Fibroblast of lung (primary cell): Measurements from ENCODE around the gene TMEM232. TPM values are rescaled to one million over a fixed set of nuclear protein-coding genes. Genes with fewer than 3 reads are reported as not detected.
A peak's percentile ranks its signal among the peaks of the same experiment; 100 is the strongest.

ENCODE experiments used
- DNase-seq, 2 donors: peaks; one replicate each; pipeline versions ENCODE4 v3.0.0 to v3.0.0-alpha.2; 2010; ENCODE audit warnings: low read depth in 2 of 2
- H2AFZ ChIP-seq: 2 replicates; pipeline ENCODE4 v1.5.1; 2012; ENCODE audit warnings: low read length, control low read depth, inconsistent platforms
- H3K27ac ChIP-seq: 2 replicates; pipeline ENCODE4 v1.5.1; 2011; ENCODE audit warnings: low read length, control low read depth; ENCODE audit not compliant: insufficient read depth
- H3K27me3 ChIP-seq: 2 replicates; pipeline ENCODE4 v1.5.1; 2011; ENCODE audit warnings: mild to moderate bottlenecking, low read length; ENCODE audit not compliant: control insufficient read depth, insufficient read depth
- H3K36me3 ChIP-seq: 2 replicates; pipeline ENCODE4 v1.5.1; 2011; ENCODE audit warnings: low read length; ENCODE audit not compliant: control insufficient read depth, insufficient read depth
- H3K4me1 ChIP-seq: 2 replicates; pipeline ENCODE4 v1.5.1; 2011; ENCODE audit warnings: low read length; ENCODE audit not compliant: control insufficient read depth, insufficient read depth; ENCODE audit errors: extremely low read depth
- H3K4me2 ChIP-seq: 2 replicates; pipeline ENCODE4 v1.5.1; 2011; ENCODE audit warnings: low read length, control low read depth; ENCODE audit not compliant: insufficient read depth; ENCODE audit errors: extremely low read depth
- H3K4me3 ChIP-seq, 4 experiments: fragments of 200-600 bp in 1 of 4; sonication (generic) in 1 of 4; replicated peaks in 1 of 4; 2 replicates each; pipeline ENCODE4 v1.5.1; 2011 to 2016; ENCODE audit warnings: low read length in 4 of 4, low read depth in 3 of 4, mild to moderate bottlenecking in 3 of 4, control low read depth in 2 of 4, inconsistent platforms in 1 of 4, mixed read lengths in 1 of 4; ENCODE audit not compliant: insufficient read depth in 1 of 4; ENCODE audit errors: control extremely low read depth in 1 of 4
- H3K79me2 ChIP-seq: 2 replicates; pipeline ENCODE4 v1.5.1; 2012; ENCODE audit warnings: mild to moderate bottlenecking, low read length, inconsistent platforms; ENCODE audit not compliant: control insufficient read depth, insufficient read depth
- H3K9ac ChIP-seq: 2 replicates; pipeline ENCODE4 v1.5.1; 2011; ENCODE audit warnings: mild to moderate bottlenecking, low read length, control low read depth; ENCODE audit not compliant: insufficient read depth
- H3K9me3 ChIP-seq: 2 replicates; pipeline ENCODE4 v1.5.1; 2012; ENCODE audit warnings: low read depth, low read length; ENCODE audit not compliant: control insufficient read depth, insufficient read depth
- H4K20me1 ChIP-seq: 2 replicates; pipeline ENCODE4 v1.5.1; 2011; ENCODE audit warnings: low read length; ENCODE audit not compliant: control insufficient read depth, insufficient read depth; ENCODE audit errors: extremely low read depth
- EZH2 ChIP-seq: IDR thresholded peaks from 2 replicates; pipeline ENCODE4 v1.5.1; 2012; ENCODE audit warnings: low read length, control low read depth, mild to moderate bottlenecking; ENCODE audit errors: missing control alignments
- polyA plus RNA-seq, 2 donors: library from polyadenylated mRNA; depleted of rRNA in 1 of 2; stranded (reverse) in 1 of 2; unstranded in 1 of 2; fragments of >200 nt; gene quantifications; 2 replicates each; pipeline ENCODE4 v1.2.1, GENCODE V29; 2011 to 2012; ENCODE audit warnings: missing spikeins in 1 of 2
- total RNA-seq: library from RNA; depleted of rRNA; stranded (reverse); fragments of >200 nt; gene quantifications from 2 replicates; pipeline ENCODE4 v1.2.1, GENCODE V29; 2014
- TF ChIP-seq, protein P1 (sequence below), 2 donors: IDR thresholded peaks in 1 of 2; conservative IDR thresholded peaks in 1 of 2; 1 replicate in 1 of 2; 2 replicates in 1 of 2; pipeline ENCODE4 v1.5.1; 2011 to 2012; ENCODE audit warnings: low read length in 2 of 2, control low read depth in 1 of 2, inconsistent platforms in 1 of 2, low read depth in 1 of 2, mild to moderate bottlenecking in 1 of 2

The TMEM232 gene
- total and polyA plus RNA-seq, 2 donors (not counting 1 experiment from before 2014, with no cell fraction given): 2.0 to 5.6 TPM

DNA sequence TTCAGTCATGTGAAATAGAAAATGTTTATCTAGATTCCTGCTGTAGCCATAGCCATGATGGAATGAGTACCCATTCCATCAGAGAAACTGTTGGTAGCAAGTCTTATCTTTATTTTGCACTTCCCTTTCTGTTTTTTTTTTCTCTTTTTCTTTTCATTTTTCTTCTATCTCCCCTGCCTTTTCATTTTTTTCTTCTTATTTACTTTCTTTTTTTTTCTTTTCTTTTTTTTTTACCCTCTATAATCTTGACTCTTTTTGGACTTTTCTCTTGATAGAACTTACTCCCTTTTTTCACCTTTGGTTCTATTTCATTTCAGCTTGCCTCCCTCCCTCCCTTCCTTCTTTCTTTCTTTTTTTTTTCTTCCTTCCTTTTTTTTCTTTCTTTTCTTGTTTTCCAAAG, 27.7 kb upstream of the TMEM232 start:
- Histone ChIP-seq H3K27ac (no peak overlapping the region), H3K4me3 (no peak overlapping the region), H3K9me3 (no peaks in the 10 kb centered on the region), H3K36me3 (peaks cover 2% of the 10 kb centered on the region), H3K79me2 (no peaks in the 10 kb centered on the region), H3K27me3 (no peaks in the 10 kb centered on the region), H3K9ac (no peak overlapping the region), H2AFZ (no peak overlapping the region), H3K4me2 (no peak overlapping the region), H3K4me1 (no peaks in the 10 kb centered on the region), H4K20me1 (no peaks in the 10 kb centered on the region)
- no peak for DNase-seq
- no peak for TF ChIP-seq EZH2
- TF ChIP-seq, protein P1, sequence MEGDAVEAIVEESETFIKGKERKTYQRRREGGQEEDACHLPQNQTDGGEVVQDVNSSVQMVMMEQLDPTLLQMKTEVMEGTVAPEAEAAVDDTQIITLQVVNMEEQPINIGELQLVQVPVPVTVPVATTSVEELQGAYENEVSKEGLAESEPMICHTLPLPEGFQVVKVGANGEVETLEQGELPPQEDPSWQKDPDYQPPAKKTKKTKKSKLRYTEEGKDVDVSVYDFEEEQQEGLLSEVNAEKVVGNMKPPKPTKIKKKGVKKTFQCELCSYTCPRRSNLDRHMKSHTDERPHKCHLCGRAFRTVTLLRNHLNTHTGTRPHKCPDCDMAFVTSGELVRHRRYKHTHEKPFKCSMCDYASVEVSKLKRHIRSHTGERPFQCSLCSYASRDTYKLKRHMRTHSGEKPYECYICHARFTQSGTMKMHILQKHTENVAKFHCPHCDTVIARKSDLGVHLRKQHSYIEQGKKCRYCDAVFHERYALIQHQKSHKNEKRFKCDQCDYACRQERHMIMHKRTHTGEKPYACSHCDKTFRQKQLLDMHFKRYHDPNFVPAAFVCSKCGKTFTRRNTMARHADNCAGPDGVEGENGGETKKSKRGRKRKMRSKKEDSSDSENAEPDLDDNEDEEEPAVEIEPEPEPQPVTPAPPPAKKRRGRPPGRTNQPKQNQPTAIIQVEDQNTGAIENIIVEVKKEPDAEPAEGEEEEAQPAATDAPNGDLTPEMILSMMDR (conservative IDR thresholded peaks at IDR 0.05 in 1 of 2, IDR thresholded peaks at IDR 0.05 in 1 of 2; ENCODE audit: low read depth in 1 of 2, low read length in 2 of 2): no peak

- Histone ChIP-seq H3K9ac (no peak overlapping the region), H3K27ac (no peak overlapping the region)
These were observed 27.1 kb upstream of the TMEM232 start for GRCh38 chr5:110753600-110753999.

GRCh38 chr5:110752953-110753352, 26.5 kb upstream of the TMEM232 start:
- no peak overlapping the region for H3K4me3 ChIP-seq
- H3K9ac ChIP-seq: no peak overlapping the region
- peak overlapping the region; percentile 26 for H3K27ac ChIP-seq
- TF ChIP-seq, protein P1 (conservative IDR thresholded peaks at IDR 0.05 in 1 of 2, IDR thresholded peaks at IDR 0.05 in 1 of 2; ENCODE audit: low read depth in 1 of 2, low read length in 2 of 2): no peak
- no peak for TF ChIP-seq EZH2
- H3K36me3 ChIP-seq: peaks cover 6% of the 10 kb centered on the region
- H3K79me2 ChIP-seq: no peaks in the 10 kb centered on the region
- H3K27me3 ChIP-seq: no peaks in the 10 kb centered on the region
- no peak overlapping the region for H3K4me2 ChIP-seq
- DNase-seq: no peak
- H3K9me3 ChIP-seq: no peaks in the 10 kb centered on the region
- H3K4me1 ChIP-seq: no peaks in the 10 kb centered on the region
- H4K20me1 ChIP-seq: no peaks in the 10 kb centered on the region
- H2AFZ ChIP-seq: no peak overlapping the region

More at GRCh38 chr5:110753600-110753999, 27.1 kb upstream of the TMEM232 start:
- H3K9me3 ChIP-seq: no peaks in the 10 kb centered on the region
- peaks cover 2% of the 10 kb centered on the region for H3K36me3 ChIP-seq
- no peak overlapping the region for H3K4me3 ChIP-seq
- no peaks in the 10 kb centered on the region for H3K4me1 ChIP-seq
- DNase-seq: peak in 1 of 2 donors; percentile 11
- H4K20me1 ChIP-seq: no peaks in the 10 kb centered on the region
- H3K4me2 ChIP-seq: no peak overlapping the region
- H2AFZ ChIP-seq: no peak overlapping the region
- H3K27me3 ChIP-seq: no peaks in the 10 kb centered on the region
- no peaks in the 10 kb centered on the region for H3K79me2 ChIP-seq
- no peak for TF ChIP-seq EZH2
- TF ChIP-seq, protein P1 (conservative IDR thresholded peaks at IDR 0.05 in 1 of 2, IDR thresholded peaks at IDR 0.05 in 1 of 2; ENCODE audit: low read depth in 1 of 2, low read length in 2 of 2): no peak
